Activated effector memory CD4-positive, alpha-beta T cell treated with Interleukin-2 at 50 U/mL for 16 hours (primary cell): ENCODE results near the gene LIMS2.
A peak's percentile ranks its signal among the peaks of the same experiment; 100 is the strongest.

ENCODE experiments used
- DNase-seq: peaks from one replicate; pipeline ENCODE4 v3.0.0-alpha.2; 2020

LIMS2 gene

DNA sequence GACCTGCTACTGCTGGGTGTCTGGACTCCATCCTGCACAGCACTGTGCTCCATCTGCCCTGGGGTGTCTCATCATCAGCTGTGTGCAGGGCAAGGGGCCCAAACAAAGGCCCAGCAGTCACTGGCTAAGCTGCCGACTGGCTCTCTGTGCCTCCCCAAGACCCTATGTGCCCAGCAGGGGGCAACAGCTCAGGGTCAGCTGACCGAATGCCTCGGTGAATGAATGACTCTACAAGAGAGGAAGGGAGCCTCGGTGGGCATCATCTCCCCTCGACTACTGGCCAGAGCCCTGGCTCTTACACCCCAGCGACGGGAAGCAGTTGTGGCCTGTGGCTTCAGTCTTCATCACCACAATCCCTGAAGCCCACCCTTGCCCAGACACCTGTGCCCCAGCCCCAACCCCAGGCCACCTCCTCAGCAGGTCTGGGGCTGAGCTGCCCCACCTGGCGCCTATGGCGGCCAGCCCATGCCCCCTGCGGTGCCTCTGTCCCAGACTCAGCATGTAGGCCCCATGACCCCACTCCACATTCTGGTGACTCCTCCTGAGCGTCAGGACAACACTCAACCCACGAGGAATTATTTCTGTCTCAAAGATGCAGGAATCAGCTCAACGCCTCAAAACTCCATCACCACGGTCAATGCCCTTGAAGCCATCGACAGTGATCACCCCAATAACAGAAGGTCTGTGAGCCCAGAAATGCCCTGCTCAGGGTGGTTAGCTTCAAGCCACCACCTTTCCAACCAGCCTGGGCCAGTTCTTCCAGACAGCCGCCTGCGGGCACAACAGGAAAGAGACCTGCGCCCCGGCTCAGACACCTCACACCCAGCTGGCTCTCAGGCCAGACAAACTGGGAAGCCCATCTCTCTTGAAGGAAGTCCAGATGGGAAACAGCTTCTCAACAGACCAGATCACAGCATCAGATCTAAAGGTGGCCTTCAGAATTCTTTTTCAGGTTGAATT, 31.0 kb downstream of the LIMS2 start:
- DNase-seq: no peak

DNA sequence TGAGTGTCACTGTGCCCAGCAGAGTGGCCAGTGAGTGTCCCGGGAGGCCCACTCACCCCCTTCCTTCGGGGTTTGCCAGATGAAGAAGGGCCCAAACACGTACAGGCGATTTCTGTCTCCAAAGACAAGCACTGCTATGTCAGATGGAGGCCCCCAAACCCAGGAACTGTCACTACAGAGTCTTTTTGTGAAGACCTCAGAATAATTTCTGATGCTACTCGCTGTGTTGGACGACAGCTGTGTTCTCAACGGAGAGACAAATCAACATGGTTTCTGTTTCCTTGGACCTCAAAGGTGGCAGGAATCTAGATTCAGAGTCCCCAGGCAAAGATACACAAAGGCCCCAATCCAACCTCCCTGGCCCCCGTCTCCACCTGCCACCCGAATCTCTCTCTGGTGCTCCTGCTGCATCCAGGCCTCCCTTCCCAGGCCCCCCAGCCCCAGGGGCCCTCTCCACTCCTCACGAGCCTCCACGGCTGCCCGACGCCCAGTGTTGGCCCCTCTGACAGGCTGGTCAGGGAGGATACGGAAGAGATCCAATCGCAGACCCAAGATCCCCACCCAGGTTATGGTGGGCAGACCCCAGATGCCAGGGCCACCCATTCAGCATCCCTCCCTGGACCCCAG, 31.8 kb downstream of the LIMS2 start:
- no peak for DNase-seq

DNA sequence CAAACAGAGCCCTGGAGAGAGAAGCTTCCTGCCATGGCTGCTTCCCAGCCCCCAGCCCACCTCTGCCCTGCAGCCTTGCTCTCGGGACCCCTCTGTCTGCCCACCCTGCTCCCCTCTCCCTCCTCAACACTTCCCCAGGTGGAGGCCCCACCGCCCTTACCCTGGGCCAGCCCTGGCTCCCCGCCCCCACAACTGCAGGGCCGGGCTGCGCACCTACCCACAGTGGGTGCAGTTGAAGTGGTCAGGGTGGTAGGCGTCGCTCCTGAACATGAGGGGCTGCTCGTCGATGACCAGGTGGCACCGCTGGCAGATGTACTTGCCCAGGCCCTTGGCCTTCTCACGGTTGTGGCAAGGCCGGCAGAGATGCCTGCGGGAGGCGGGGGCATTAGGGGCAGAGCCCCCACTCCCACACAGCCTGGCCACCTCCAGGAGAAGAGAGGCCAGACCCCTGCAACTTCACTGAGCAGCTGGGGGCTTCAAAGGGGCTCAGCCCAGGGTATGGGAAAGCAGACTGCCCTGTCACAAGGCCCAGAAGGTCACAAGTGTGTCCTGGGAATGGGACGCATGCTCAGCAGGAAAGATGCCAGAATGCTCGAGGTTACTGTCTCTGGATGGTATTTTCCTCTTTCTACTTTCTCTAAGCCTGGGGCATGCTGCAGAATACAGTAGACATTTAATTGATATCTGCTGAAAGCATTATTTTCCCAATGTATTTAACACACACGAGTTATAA, 32.5 kb downstream of the LIMS2 start:
- DNase-seq: no peak

DNA sequence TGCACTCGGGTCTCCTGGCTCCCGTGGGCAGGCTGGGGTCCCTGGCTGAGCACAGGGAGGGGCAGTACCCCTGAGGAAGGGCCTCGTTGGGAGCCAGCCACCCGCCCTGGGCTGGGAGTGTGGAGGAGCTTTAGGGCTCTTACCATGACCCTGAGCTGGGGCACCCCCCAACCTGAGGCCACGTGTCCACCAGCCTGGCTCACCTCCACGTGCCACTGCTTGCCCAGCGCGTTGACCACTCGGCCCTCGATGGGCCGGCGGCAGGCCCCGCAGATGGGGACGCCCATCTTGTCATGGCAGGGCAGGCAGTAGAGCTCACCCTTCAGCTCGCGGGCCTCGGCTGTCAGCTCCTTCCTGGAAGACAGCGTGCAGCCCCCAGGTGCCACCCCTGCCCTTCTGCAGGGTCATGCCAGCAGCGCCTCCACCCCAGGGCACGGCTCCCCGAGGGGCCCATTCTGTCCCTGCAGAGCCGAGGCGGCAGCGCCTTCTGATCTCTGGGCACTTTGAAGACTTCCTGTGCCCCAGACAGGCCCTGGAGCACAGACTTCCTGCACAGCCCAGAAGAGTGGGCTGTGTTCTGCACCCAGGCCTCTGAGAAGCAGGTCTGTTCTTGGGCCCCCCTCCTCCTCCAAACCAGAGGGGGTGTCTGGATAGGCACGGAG, 33.4 kb downstream of the LIMS2 start:
- DNase-seq: peak; percentile 49

DNA sequence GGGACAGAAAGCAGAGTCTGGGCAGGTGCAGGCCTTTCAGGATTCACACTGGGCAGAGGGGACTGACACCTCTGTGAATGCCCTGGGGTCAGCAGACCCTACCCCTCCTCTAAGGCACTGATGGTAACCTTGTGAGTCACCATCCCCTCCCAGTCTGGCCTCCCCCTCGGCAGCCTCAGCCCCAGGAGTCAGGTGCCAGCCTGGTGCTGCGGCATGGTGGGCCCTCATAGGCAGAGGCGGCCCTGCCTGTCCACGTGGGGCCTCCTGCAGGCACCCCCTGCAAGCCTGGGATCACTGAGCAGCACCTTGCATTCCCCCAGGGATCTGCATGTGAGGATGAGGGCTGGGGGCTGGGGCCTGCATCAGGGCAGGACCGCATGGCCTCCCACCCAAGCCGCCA, 34.2 kb downstream of the LIMS2 start:
- DNase-seq: no peak

DNA sequence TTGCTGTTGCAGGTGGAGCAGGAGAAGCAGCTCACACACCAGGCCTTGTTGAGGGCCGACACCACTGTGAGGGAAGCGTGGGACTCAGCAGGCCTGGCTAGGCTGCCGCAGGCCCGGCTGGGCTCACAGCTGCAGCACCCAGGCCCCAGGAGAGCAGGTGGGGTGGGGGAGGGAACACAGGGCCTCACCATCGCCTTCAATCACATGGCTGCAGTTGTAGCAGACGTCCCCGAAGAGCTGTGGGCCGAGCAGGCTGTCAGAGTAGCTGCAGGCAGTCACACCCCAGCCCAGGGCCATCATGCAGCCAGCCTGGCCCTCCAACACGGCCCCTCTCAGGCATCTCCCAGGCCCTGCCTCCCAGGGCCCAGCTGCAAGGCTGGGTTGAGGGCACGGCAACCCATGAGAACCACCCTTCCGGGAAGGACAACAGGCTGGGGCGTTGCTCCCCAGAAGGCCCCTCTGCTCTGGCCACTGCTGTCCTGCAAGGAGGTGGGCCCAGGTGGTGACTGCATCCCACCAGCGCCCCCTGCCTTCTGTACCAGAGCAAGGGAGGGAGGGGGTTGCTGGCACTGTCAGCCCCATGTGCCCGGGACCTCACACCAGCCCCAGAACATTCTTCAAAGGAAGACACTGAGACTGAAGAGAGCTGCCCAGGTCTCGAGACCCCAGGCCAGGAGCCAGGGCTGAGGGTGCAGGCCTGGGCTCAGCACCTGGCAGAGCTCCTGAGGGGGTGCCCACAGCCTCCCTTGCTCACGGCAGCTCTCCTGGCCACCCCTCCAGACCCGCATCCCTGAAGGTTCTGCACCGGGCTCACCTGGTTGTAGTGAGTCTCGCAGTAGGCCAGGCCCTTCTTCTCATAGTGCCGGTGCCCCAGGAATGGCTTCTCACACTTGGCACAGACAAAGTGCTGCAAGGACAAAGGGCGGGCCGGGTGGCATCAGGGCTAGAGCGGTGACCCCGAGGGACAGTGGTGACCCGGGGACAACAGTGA, 35.0 kb downstream of the LIMS2 start:
- DNase-seq: peak; percentile 16

DNA sequence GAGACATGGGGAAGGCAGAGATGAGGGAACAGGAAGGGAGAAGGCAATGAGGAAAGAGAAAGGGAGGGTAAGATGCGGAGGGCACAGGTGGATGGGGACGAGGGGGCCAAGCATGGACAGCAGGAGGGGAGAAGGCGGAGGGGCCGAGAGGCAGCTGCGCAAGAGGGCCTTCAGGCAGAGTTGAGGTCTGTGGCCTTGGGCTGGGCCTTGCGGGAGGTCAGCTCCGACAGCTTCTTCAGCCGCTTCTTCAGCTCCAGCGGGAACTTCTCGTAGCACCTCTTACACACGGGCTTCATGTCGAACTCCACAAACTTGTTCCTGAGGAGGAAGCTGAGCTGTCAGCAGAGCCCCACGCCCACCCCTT, 36.2 kb downstream of the LIMS2 start:
- DNase-seq: no peak

DNA sequence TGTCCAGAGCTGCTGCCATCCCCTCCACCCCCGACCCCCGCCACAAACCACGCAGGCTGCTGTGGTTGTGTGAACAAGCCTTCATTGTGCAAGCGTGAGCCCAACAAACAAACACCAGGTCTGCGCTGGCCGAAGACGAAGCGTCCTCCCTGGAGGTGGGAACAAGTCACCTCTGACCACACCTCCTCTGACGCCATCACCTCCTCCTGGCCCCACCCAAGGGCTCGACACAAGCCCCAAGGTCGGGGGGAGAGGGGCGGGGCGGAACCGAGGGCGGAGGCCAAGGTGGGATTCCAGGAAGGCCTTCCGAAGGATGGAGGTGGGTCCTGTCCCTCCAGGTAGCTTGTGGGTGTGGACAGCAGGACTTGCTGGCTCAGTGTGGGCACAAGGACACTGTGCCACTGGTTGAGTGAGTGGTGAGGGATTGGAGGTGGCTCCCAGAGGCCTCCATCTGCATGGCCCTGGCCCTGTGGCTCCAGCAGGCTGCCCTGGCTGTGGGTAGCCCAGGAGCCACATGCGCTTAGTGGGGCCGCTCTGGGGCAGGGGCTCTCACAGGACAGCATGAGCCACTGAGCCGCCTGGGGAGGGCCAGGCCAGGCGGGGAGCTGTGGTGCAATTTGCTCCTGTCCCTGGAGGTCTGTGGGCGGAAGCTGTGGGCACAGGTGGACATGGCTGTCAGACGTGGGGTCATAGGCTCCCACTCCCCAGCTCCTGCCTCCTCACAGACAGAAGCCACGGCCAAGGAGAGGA, 36.8 kb downstream of the LIMS2 start:
- DNase-seq: no peak

DNA sequence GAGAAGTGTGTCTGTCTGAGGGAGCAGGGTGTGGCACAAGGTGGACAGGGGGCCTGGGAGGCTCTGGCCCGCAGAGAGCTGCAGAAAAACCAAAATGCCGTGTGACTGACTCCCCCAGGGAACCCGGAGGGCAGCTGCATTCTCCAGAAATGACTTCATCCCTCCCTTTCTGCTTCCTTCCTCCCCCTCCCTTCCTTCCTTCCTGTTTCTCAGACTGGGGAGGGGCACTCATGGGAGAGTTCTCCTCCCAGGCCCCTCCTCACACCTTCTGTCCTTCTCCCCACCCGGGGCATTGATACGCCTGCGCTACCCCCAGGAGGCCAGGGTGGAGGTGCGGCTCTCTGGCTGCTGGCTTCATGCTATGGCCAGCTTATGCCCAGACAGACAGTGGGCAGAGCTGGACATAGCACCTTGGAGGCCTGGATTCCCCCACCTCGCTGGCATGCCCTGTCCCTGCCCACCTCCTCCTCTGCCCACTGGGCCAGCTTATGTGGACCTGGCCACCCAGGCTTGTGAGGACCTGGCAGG, 37.5 kb downstream of the LIMS2 start:
- DNase-seq: no peak

DNA sequence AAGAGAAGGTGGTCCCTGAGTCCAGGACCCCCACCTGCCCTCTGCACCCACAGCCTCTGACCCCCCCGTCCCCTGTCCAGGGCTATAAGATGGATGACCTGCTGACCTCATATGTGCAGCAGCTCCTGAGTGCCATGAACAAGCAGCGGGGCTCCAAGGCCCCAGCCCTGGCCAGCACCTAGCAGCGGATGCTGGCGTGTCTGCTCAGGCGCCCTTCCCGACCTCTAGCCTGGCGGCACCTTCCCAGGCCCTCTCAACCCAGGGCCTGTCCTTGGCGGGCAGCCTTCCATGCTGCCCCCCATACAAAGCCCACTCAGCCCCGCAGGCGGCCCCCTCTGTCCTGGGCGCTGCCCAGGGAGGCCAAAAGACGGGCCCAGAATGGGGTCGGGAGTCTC, 38.1 kb downstream of the LIMS2 start:
- DNase-seq: no peak

DNA sequence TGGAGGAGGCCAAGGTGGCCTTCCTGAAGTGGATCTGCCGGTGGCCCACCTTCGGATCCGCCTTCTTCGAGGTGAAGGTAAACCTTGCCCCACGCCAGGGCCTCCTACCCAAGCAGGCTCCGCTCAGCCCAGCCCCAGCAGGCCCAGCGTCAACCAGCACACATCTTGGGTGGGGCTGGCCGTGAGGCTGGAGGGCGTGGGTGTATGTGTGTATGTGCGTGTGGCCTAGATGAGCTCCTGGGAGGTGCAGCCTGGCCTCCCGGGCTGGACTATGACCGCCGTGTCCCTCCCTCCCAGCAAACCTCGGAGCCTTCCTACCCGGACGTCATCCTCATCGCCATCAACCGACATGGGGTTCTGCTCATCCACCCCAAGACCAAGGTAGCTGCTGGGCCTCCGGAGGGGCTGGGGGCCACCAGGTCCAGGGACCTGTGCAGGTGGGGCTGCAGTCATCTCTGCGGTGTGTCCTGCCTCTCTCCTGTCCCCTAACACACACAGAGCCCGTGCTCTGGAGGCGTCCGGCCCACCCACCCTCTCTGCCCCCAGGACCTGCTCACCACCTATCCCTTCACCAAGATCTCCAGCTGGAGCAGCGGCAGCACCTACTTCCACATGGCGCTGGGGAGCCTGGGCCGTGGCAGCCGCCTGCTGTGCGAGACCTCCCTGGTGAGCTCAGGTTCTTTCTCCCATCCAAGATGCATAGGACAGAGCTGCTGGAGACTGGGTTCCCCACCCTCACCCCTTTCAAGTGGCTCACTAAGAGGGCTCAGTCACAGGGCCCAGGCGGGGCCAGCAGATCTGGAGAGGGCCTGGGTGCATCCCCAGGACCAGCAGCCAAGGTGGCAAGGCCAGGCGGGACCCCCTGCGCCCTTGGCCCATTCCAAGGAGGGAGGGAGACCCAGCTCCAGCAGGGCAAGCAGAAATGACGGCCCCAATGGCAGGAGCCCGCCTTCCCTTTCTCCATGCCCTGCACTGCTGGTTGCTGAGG, 38.8 kb downstream of the LIMS2 start:
- DNase-seq: no peak

DNA sequence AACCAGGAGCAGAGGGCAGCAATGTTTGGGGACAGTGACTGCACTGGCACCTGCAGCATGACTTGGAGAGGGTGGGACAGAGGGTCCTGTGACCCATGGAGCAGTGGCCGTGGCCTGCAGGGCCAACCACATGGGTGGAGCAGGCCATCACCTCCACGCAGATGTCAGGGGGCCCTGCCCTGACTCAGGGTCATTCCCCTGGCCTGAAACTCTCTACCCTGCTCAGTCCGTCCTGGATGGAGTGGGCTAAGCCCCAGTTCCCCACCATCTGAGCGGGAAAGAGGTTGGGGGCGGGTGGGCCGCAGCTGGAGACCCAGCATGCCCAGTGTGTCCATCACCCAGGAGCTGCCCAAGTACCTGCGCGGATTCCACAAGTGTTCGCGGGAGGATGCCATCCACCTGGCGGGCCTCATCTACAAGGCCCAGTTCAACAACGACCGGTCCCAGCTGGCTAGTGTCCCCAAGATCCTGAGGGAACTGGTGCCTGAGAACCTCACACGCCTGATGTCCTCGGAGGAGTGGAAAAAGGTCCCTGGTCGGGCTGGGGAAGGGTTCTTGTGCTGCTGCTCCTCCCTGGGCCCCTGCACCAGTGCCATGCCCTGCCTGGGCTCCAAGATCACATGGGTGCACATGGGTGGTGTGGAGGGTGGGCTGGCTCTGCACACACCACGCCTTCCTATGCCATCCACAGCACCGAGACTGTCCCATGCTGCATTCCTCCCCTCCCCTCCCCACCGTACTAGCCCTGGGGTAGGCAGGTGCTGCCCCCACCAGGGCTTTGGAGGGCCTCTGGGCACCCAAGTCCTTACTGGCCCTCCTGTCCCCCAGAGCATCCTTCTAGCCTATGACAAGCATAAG, 39.7 kb downstream of the LIMS2 start:
- DNase-seq: no peak

DNA sequence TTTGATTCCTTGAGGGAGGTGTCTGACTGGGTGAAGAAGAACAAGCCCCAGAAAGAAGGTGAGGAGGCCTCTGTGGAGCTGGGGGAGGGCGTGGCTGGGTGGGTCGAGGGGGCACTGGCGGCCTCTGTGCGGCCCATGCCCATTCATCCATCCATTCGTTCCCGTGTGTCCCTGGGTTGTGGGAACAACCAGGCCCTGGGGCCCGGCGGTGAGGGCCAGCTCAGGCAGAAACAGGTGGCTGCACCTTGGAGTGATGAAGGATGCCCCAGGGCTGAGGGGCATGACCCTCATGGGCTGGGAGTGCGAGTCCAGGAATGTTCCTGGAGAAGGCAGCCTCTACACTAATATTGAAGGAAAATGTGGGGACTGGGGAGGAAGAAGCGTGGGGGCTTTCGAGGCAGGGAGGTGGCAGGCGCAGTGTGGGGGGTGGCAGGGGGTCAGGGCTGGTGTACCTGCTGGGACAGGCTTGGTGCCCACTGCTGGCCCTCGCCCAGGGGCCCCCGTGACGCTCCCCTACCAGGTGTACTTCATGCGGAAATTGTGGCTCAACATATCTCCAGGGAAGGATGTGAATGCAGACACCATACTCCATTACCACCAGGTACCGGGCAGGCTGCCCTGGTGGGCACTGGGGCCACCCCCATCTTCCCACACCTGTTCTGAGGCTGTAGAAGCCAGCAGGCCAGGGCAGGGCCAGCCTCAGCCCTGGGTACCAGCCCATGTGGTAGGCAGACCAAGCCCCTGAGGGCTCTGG, 40.5 kb downstream of the LIMS2 start:
- DNase-seq: no peak

DNA sequence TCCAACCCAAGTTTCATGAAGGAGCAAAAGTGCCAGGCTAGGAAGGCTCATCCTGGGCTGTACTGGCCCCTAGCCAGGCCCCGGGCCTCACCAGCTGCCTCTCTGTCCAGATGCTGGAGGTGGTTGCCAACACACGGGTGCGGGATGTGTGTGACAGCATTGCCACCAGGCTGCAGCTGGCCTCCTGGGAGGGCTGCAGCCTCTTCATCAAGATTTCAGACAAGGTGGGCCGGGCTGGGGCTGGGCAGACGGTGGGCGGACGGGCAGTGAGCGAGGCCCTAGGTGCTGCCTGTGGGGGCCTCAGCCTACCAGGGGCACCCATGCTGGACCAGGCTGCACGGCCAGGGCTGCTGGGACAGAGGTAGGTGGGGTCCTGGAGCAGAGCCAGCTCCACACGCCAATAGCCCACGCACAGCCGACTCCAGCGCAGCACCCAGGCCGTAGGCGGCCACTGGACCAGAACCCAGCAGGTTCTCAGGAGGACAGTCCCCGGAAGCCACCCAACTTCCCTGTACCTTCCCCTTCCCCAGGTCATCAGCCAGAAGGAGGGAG, 41.2 kb downstream of the LIMS2 start:
- DNase-seq: no peak

DNA sequence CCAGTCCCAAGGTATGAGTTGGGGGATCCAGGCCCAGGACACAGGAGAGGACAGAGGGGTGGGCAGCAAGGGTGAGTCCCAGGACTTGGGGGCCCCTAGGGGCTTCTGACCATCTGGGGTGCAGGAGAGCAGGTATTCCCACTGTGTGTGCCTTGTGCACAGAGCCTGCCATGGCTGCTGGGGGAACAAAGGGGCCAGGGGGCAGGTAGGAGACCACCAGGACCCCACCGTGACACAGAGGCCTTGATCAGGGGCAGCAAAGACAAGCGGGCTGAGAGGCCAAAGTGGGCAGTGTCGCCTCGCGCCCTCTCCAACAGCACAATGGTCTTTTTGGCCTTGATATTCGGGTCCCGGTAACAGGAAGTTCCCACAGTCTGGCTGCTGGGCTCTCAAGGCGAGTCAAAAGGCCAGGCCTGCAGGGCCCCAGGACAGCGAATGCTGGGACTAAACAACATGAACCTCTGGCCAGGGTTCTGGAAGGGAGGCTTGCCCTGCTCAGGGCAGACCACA, 41.7 kb downstream of the LIMS2 start:
- no peak for DNase-seq

DNA sequence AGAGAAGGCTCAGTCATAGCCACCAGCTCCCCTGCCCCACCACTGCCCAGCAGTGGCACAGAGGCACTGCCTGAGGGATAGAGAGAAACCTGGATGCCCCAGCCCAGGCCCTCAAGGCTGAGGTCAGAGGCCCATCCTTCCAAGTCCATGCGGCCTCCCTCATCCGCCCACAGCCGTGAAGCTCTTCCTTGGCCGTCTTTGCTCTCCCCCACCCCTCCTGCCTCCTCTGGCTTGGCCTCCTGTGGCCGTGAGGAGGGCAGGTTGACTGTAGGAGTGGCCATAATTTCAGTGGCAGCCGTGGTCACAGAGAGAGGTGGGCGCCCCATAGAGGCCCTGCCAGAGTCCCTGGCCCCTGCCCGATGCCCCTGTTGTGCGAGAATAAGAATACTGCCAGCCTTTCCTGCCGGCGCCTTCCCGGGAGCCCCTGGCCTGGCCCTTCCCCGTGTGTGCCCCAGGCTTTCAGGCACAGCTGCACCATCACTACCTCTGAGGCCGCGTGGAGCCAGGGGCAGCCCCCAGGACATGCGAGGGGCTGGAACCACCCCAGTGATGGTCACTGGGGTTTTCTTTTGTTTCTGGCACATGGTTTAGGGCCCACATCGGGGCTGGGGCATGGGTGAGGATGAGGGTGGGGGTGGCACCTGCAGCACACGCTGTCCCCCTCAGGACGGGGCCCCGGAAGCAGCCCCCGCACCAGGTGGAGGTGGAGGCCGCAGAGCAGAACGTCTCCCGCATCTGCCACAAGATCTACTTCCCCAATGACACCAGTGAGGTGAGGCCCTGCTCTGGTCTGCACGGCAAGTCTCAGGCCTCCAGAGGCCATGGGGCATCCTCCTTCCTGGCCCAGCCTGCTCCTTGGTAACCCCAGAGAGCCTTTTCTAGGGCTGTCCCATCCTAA, 42.5 kb downstream of the LIMS2 start:
- no peak for DNase-seq
